ENCODE data around the gene ETV5.

DNA sequence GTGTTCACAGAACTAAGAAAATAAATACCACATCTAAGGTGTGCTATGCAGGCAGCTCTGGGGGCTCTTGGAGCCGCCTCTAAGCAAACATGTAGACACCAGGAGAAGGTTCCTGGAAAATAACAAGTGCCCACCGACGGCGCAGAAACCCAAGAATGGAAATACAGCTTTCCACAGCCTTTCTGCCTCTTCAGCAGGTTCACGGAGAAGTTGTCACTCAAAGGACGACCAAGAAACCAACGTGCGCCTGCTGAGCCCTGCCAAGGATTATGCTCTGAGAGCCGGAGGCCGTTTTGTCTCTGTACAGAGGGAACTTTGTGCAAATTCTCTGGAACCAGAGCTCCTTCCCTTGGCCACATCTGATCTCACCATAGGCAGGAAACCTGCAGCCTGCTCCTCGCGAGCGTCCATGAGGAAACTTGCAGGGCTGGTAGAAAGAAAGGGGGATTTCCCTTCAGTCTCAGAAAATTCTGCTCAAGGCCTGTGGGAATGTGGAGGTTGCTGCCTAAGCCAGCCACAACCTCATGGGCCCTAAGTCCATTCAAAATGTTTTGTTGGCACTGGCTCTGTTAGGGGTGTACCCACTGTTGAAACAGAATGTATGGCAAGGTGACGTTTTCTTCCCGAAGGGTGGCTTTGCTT is 40.6 kb upstream of the ETV5 start:
- TF ChIP-seq CTCF (IDR thresholded peaks at IDR 0.05 in 4 of 5, conservative IDR thresholded peaks at IDR 0.05 in 1 of 5) (no peak), POLR2A (IDR thresholded peaks at IDR 0.05) (no peak)
